ENCODE results near the gene IGFBP5.

The IGFBP5 gene

DNA sequence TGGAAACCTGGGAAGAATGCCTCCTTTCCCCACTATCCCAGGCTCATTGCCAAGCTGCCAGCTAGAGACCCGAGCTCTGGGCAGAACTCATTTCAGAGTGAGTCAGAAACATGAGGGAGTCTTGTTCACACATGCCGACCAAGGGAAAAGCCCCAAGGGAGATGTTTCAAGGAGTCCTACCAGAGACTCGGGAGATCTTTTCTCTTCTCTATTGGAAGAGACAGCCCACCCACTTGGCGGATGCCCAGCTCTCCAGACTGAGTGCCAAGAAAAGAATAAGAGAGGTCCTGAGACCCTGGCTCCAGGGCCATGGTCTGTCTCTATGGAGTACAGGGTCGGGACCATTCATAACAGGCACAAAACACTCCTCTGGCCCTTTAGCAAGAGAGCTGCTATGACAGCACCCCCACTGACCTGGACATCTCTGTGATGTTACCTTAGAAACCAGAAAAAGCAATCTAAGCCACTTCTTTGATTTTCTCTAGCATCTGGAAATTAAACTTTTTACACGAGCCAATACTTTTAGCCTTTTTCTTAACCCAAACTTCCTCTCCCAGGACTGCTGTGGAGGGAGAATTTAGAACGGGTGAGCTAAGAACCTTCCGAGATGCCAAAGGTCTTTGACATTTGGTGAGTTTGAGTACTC is 18.5 kb upstream of the IGFBP5 start:
- ATAC-seq: no peak

DNA sequence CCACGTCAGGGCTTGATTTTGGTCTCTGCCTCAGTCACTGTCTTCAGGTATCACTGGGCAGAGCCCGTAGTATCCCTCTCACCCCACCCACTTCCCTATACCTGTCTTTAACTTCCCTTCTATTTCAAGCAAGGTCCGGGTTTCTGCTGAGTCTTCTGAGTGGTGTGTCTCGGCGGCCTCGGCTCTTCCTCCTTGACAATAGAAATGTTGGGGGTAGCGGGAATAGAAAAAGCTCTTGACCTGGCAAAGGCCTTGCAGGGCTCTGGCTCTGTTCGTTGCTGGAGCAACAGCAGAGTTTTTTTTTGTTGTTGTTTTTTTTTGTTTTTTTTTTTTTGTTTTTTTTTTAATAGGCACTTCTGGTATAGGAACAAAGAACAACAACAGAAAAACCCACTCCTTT is 16.0 kb upstream of the IGFBP5 start:
- no peak for ATAC-seq

DNA sequence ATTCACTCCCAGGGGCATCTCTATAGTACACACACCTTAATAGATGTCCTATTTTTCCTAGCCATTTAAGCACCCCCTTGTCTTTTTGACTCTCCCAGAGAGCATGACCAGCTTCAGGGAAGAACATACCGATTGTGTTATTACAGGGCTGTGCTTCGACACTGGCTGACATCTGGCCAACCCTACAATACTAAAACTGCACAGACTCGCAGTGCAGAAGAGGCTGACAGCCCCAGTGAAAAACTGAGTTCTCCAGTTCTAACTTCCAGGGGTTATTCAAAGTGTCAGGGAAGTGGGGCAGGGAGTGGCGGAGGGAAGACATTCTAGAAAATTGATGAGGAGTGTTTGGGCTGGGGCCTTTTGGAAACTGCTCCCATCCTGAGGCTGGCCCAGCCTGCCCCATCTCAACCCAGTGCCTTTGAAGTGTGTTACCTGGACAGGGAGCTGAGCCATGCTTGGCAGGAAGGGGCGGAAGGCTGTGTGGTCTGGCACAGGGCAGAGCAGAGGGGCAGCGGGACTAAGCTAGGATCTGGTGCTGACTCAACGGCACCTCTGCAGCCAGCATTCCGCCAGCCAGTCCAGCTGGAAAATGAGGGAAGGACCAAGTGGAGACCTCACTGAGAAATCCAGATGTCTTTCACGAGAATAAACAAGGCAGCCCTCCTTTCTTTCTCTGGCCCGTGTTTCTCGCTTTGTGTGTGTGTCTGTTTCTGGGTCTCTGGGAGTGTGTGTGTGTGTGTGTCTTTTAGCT is 15.4 kb upstream of the IGFBP5 start:
- ATAC-seq: no peak

DNA sequence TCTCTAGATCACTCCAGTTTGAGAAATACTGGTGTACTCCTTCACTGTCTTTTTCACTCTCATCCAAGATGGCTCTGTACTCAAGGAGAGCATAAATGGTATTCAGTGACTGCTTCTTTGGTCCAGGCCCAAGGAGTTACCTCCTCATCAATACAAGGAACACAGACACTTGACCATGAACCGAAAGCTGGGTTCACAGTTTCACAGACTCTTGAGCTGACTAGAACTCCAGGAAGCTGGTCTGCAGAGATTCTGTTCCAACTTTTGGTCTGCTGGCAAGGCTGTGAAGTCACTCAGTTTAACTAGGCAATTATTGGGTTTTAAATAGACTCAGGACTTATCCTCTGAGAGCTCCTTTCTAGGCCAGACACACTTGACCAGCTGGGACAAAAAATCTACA is 7.4 kb upstream of the IGFBP5 start:
- no peak for ATAC-seq

DNA sequence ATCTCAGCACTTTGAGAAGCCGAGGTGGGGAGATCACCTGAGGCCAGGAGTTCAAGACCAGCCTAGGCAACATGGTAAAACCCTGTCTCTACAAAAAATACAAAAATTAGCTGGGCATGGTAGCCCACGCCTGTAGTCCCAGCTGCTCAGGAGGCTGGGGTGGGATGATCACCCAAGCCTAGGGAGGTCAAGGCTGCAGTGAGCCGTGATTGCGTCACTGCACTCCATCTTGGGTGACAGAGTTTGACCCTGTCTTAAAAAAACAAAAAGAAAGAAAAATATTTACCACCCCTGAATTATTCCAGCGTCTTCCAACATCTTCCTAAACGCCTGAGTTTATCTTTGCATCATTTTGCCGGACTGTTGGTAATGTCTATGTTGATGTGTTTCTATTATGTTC is 6.2 kb upstream of the IGFBP5 start:
- no peak for ATAC-seq

DNA sequence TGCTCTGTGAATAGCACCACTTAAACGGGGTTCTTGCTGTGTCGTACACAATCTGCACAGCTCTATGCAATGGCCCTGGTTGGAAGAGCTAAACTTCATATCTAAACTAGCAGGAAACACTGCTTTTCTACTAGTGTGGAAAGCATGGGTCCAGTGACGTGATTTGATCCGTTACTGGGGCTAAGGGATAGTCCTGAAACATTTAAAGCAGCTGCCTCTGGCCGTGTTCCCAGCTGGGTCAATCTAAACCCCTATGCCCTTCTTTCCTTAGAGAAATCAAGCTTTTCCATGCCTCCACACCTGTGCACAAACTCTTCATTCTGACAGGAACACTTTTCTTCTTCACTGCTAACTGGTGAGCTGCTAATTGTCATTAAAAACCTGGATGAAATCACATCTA is 5.4 kb upstream of the IGFBP5 start:
- no peak for ATAC-seq

DNA sequence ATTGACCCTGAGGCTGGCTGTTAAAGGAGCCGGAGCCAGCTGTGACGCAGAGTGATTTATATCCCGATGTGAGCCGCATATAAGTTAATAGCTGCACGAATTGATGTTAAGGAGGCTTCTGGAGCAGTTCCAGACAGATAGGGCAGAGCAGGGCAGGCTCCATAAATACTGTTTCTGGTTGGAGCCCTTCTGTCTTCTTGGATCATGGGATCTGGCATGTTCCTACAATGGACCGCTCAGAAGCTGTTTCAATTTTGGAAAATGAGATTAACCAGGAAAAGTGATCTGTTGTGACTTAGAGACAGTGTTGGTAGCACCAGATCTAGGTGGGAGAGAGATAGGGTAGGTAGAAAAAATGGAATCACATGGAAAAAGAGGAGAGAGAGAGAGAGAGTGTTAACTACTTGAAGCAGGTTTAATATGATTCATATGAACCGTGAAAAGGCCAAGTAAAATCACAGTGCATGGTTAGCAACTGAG is 4.8 kb upstream of the IGFBP5 start:
- ATAC-seq: no peak

DNA sequence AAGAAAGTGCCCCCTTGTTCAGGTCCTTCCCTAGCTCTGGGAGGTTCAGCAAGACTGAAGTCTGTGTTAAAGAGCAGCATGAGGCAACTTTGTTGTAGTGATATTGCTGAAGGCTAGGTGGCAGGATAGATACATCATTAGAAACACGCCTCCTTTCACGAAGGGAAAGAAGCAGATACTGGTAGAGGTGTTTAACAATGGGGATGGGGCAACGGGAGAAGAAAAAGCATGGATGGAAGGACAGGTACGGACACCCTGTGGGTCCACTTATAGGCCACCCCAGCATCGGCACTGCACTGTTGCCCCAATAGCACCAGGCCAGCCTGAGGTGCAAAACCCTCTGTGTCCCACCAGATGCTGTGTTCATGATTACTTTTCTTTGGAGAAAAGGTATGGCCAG is 3.5 kb upstream of the IGFBP5 start:
- ATAC-seq: no peak

DNA sequence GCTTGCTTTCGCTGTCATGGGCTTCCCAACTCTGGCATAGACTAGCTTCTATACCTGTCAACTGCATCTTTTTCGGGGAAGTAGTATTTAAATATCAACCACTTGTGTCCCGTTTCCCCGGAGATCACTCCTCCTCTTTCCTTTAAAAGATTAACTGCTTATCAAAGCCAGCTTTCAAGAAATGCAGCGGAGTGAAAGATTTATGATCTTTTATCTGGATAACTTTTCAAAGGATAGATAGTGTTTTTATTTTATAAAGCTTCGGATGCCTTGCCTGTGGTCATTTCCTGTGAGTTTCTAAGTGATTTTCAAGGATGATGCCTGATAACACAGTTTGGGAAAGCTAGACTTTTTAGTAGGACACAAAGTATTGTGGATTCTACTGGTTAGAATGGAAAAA is 2.9 kb upstream of the IGFBP5 start:
- ATAC-seq: no peak

DNA sequence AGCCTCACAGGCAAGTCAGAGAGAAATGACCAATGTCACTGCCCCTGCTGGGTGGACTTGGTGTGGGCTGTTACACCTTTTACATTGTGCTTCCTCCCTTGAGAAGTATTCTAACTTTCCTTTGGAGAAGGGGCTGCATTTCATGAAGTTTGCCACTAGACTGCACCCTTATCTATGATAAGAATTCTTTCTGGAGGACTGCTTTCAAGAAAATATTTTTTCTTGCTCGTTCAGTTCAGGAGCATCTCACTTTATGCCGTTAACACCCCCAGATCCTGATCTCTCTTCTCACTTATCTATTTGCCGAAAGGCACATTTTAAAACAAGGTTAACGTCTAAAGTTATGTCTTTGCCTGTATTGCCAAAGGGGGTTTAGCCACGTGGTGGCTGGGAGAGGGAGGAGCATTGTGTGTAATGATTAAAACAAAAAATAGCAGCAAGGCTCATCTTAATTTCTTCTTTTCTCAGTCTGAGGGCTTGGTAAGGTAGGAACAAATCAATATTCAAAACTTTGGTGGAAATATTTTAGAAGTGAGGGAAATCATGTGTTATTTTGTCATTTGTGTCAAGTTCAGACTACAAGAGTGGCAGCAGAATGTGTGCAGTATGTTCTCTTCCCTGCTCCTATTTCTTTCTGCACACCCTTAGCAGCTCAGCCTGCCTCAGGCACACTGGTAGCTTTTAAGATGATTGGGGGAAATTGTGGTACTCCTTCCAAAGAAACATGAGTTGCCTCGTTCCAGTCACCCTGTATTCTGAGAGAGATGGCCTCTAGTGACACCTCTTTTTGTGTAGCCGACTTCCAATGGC is 1.6 kb upstream of the IGFBP5 start:
- ATAC-seq: no peak

DNA sequence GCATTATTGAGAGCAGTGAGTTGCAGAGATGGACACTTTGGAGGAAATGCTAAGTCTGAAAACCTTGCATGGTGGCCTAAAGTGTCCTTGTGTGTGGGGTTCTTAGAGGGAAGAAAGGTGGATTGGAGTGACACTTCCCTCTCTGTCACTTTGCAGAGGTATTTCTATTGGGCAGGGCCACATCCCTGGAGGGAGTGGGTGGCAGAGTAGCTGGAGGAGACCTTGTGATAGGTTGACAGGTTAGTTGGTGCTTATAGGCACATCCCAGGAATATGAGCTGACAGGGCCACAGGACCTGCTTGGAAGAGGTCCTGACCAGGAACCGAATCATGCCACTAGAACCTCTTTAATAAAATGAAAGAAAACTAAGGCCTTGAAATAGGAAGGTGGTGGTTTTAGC is 972 bp upstream of the IGFBP5 start:
- ATAC-seq: no peak

DNA sequence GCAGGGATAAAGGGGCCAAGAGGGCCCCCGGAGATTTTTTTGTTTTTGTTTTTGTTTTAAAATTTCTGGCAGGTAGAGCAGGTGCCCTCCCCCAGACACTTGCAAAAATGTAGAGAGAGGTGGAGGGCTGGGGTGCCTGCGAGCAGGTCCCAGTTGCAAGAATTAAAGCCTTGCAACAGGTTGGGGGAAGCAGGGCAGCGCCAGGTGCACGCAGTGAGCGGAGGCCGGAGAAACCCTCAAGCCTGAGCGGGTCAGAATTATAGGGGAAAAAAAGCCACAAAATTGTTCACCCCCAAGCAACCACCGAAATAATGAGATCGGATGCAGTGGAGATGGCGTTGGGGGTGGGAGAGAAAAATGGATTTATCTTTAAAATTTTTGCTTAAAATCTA is 527 bp downstream of the IGFBP5 start:
- no peak for ATAC-seq

DNA sequence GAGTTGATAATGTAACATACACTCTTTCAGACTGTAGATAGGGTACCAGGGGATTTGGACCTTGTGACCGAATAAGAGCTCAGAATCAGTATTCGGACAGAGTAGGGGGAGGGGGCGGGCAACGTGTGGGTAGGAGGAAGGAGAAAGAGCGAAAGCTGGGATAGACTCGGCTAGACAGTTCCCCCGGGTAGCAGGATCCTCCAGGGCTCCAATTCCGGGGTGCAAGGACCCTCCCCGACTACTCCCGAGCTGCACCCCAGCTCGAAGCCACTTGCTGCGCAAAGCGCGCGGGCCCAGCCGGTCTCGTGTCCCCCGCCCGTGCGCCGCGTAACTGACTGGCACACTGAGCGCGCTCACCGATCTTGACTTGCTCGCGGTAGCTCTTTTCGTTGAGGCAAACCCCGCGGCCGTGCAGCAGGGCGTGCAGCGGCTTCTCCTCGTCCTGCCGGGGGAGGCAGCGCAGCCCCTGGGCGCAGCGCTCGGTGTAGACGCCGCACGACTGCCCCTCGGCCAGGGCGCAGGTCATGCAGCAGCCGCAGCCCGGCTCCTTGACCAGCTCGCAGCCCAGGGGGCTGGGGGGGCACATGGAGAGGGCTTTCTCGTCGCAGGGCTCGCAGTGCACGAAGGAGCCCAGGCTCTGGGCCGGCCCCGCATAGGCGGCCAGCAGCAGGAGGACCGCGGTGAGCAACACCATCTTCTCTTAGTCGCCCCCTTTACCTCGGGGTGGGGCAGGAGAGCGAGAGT is 1.1 kb downstream of the IGFBP5 start:
- peak; percentile 27 to 31 for ATAC-seq

DNA sequence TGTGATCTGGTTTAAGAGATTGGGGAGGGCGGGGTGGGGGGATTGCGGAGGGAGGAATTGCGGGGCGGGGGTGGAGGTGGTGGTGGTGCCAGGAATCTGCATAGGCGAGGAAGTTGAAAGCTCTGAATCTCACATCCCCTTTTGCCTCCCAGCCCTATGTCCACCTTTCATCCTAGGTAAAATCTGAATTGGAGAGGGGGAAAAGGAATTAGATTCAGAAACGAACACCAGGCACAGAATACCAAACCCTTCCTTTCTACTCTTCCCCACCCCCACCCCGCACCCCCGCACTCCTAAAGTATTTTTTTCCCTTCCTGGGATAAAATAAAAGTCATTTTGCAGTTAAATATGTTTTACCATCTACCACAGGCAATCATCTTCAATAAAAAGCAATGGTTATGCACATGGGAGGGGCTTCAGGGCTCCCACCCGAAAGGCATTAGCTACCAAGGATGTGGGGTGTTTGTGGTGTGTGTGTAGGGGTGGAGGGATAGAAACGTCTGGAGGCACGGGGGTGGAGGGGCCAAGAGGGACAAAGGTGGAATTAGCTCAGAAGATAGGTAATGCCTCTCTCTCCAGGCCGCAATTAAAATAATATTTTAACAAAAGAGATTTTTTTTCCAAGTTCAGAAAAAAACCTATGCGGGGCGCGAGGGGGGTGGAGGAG is 1.8 kb downstream of the IGFBP5 start:
- ATAC-seq: no peak

DNA sequence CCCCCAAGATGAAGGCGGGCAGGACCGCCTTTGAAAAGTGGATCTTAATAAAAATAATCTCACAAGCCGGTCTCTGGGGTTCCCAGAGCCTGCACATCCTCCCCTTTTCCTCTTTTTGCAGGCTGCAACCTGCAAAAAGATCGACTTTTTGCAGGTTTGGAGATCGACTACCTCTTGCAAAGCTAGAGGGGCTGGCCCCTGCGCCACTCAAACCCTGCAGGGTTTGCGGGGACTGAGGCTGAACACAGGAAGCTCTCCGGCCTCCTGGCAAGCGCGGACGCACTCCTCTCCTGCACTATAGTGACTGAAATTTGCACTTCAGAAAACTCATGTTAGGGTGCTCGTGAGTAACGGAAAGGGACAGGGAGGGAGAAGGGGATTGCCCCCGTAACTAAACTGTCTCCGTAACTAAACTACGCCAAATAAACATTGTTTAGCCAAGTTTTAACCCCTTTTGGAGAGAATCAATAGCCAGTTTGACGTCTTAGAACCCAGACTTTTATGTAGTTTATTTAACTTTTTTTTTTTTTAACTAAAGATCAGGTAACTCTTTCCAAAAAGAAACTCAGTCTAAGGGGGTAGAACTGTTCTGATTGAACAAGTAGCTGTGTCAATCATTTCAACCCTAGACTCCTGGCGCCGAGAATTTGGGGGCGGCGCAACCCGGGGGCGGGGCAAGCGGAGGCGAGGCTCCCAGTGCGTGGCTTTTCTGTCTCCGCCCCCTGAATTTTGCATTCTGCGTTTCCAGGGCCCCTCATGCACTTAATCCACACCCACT is 2.5 kb downstream of the IGFBP5 start:
- ATAC-seq: peak; percentile 35 to 59

DNA sequence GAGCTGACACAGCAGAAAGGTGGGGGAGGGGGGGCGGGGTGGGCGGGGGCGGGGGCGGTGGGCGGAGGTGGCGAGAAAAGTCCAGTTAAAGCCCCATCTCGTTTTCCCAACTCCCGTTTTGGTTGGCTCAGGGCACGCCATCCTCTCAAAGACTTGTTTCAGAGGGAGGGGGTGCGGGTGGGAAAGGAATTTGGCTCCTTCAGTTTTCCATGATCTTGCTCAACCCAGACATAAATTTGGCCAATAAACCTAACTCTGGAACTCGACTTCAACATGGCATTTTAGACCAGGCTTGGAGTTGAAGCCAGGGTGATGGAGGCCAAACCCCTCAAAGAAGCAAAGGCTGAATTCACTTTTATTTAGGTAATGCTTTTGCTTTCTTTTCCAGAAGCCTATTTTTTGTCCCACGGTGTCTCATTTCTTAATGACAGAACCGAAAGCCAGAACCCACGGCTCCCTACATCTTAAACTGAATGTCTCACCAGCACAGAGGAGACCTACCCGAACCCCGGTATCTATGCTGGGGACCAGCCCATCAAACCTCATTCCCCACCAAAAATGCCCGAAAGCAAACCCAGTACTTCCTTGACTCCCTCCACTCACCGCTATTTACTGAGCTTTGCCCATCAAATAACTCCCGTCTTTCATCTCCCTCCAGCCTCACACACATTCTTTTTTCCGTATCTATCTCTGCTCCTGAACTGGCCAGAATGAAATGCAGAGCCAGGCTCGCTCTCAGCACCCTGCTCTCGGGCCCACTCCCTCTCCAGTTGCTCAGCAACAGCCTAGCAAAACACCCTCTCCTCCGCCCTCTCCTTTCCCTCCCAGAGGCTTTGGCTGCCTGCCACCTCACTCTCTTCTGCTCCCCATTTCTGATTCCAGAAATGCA is 4.3 kb downstream of the IGFBP5 start:
- ATAC-seq: no peak

DNA sequence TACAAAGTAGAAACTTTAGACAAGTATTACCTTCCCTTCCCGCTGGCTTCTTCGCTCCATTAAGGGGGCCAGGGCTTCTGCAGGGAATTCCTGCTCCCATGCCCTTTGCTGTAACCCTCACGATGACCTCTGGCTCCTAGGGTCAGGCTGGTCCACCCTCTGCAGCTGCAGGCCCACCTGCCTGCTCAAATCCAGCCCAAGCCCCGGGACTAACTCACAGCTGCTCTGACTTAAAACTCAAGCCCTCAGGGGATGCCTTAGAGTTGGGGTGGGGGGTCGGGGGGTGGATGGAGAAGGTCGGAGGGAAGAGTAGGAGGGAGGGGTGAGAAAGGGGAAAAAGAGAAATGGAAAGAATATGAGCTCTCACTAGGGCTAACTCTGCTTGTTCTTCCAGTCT is 4.9 kb downstream of the IGFBP5 start:
- no peak for ATAC-seq

DNA sequence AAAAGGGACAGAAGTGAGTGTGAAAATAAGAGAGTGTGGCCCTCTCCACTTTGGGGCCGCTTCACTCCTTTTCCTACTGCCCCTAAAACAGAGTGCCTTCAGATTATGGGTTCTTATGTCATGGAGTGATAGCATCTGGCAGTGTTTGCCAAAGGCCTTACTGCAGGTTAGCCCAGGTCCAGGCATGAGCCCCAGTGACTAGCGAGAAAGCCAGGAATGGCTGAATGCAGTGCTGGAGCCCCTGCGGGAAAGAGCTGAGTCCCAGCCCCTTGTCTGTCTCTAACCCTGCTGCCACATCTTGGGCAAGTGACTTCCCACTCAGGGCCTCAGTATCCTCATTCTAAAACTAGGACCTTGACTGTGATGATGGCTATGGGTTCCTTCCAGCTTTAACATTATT is 6.0 kb downstream of the IGFBP5 start:
- no peak for ATAC-seq

DNA sequence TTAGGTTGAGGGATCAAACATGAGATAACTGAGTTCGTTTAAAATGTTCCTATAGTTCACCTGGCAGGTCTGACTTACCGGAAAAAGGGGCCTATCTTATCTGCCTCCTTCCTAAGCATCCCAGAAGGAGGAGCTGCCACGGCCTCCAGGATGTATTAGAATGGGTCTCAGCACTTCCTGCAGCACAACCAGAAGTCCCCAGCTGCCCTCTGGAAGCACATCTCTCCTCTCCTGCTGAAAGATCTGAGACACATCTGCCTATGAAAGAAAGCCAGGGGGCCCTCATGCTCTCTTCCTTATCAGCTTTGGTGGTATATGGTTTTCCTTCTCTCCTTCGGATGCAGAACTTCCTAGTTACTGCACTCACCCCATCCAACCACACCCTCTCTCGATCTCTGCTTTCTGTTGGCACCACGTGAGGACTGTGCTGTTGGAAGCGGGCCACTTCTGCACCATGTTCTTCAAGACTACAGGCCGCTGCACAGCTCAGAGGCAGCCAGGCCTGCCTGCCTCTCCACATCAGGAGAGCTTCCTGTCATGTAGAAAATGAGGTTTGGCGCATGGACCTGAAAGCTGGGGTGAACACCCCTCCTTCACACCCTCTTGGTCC is 6.5 kb downstream of the IGFBP5 start:
- no peak for ATAC-seq

DNA sequence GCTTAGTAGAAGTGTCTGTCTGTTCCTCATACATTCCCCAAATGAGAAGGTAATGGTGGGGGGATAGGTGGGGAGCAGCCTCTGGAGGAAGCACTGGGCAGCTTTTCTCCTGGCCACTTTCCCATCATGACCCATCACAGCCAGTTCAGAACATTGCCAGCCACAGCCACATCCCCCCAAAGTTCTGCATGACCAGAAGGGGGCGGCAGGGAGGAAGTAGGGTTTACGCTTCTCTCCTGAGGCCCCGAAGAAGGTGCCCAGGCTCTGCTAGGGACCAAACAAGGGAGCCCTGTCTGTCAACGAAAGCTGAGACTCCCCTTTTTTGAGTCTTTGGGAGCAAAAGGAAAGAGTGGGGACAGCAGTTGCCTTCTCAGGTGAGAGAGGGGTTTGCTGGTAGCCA is 7.7 kb downstream of the IGFBP5 start:
- ATAC-seq: no peak
